NCI-H1436 (cell line): ENCODE data around the gene TBC1D2B.
"Not testable (repeated sequence)": the region's sequence is repeated elsewhere in the genome, so short reads cannot be mapped to it uniquely, and the experiment has no call there.

Experiments used
- DNase-seq: peaks from one replicate; lab custom pipeline; 2025; lab: John Stamatoyannopoulos, UW

TBC1D2B gene

DNA sequence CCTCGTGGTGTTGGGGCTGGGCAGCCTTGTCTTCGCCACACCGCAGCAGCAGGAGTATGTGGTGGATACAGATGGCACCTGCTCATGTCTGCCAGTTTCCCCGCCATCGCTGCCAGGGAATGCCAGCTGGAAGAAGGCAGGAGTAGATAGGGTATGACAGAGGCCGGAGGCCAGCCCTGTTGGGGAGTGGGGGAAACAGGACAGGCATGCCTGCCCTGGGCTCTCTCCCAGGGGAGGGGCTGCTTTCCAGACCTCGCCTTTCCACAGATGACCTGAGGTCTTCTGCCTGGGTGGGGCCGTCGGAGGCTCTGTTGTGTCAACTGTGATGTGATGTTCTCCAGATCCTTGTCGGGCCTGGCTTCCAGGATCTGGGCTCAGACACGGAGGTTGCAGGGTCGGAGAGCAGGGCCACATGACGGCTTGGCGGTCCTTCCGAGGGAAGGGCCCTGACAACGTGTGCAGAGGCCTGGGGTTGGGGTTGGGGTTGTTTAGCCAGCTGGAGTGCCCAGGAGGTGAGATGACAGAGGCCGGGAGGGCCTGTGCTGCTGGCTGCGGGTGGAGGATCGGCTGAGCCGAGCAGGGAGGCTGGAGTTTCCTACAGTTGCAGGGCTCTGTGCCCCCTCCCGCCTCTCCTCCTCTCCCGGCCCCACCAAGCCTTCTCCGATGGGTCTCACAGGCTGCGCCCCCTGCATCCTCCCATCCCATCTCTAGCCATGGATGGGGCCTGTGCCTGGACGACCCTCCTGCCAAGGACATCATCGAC is 102.0 kb downstream of the TBC1D2B start:
- DNase-seq: no peak

DNA sequence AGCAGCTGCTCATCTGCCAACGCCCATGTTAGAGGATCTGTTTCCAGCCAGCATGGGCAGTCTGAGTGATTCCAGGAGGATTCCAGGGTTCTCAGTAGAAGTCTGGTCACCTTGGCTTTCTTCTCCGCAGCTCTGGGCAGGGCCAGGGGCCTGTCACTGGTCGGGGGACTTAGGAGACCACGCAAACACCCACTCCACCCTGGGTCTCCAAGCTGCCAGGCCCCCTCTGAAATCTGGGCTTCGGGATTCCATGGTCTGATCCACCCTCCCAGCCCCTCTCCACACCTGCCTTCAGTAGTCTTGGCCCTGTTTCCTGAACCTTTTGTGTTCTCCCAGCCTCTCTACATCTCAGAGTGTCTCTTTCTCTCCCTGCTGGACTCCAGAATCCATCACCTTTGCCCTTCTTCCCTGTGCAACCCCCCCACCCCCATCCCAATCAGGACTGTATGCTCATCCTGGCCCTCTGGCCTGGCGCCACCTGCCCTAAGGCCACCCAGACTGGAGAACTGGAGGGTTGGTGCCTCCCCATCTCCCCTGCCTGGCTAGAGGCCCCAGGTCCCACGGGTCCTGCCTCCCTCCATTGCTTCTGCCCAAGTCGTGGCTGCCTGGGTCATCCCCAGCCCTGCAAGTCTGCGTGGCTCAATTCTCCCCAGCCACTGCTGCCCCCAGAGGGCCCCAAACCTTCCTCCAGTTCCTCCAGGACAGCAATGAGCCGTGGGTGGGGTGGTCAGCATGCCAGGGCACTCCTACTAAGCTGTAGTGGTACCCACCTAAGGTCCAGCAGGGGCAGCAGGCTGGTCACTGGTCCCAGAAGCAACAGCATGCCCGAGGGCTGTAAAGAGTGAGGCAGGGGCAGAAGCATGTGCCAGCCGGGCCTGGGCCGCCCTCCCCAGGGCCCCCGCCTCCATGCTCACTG is 102.8 kb downstream of the TBC1D2B start:
- DNase-seq: no peak

DNA sequence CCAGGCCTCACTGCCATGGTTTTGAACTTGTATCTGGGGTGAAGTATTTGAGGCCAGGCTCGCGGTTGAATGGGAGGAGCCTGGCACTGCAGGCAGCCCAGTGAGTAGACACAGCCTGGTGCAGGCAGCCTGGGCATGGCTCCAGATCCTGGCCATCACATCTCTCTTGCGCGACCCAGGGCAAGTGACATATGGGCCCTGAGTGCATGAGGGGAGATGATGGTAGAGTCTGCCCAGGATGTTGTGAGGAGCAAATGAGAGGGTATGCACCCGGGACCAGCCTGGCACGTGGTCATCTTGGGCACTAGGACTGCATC is 103.5 kb downstream of the TBC1D2B start:
- DNase-seq: no peak

DNA sequence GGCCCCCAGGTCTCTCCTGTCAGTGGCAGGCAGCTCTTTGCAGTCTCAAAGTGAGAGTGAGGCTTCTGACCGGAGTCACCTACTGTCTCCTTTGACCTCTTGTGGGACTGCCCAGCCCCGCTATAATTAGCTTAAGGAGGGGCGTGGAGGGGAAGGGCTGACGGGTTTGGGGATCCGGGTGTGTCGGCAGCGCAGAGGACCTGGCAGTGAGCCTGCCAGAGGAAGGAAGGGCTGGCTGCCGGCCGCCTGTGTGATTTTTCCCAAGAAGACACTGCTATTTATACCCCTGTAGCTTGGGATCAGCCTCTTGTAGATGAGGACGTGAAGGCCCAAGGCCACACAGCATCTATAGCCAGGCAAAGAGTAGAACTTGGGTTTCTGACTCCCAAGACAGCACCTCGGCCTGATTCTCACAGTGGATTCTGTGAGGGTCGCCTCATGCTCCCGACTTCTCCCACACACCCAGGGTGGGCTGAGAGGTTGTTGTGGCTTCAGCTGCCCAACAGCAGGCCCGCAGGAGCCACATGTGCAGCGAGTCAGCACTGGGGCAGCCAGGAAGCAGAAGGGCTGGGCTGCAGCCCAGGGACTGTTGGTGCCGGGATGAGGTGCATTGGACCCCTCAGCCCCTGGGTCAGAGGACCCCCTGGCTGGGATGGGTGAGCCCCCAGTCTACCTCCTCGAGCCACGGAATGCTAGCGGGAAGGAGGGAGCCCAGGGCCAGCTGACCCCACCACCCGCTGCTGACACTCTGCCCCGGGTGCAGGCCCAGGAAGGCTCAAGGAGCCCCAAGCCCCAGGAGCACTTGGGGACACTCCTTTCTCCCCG is 104.0 kb downstream of the TBC1D2B start:
- DNase-seq: not testable (repeated sequence)

DNA sequence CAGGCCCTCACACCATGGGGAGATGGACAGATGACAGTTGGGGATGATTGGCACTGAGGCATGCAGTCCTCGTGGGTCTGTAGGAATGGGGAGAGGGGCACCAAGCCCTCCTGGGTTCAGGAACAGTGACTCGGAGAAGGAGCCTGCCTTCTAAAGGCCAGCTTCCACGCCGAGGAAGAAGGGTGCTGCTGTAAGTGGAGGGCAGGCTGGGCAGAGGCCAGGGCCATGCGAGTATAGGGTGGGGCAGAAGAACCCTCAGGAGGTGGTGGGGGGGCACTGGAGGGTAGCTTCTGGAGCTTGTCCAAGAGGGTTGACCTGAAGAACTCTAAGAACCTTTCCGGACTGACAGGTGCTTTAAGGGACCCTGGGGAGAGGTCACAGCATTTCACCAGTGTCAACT is 104.8 kb downstream of the TBC1D2B start:
- not testable (repeated sequence) for DNase-seq

DNA sequence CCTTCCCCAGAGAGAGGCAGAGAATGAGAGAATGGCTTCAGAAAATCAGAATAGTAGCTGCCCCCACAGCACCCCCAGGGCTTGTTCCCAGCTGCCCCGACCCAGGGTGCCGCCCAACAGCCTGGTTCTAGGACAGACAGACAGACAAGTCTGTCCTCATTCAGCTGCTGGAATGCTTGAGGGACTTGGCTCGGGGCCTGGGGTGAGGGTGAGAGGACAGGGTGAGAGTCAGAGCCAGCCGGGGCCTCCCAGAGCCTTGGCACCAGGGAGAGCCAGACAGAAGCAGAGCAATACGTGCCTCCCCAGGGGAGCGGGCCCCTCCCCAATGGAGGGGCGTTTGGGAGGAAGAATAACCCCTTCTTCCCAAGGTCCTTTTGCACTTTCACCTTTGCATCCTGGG is 105.6 kb downstream of the TBC1D2B start:
- DNase-seq: not testable (repeated sequence)

DNA sequence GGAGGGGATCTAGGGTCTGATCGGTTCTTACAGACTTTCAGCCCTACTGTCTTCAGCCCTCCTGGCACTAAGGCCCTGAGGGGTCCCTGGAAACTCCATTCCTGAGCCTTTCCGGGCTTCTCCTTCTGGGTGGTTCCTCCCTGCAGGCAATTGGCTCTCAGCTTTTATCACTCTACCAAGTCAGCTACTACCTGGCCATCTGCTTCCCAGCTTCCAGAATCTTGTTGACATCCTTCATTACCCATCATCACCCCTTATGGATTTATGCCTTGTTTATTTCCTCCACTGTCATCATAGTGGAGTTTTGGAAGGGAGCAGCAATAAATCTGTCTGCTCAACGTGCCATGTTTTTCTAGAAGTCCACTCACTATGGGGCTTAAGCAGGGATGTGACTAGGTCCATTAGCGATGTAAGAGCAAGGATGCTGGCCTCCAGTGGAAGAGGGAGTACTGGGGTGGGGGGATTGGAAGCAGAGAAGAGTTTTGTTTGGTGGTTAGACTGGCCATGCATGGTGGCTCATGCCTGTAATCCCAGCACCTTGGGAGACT is 106.6 kb downstream of the TBC1D2B start:
- not testable (repeated sequence) for DNase-seq

DNA sequence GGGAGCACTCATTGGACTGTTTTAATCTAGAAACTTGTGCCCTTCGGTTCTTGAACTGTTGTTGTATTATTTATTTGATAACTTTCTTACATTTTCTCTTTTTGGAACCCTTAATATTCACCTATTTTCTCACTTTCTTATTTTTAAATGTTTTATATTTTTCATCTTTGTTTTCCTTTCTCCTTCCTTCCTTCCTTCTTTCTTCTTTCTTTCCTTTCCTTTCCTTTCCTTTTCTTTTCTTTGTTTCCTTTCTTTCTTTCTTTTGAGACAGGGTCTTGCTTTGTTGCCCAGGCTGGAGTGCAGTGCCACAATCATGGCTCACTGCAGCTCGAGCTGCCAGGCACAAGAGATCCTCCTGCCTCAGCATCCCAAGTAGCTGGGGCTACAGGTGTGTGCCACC is 108.5 kb downstream of the TBC1D2B start:
- no peak for DNase-seq

DNA sequence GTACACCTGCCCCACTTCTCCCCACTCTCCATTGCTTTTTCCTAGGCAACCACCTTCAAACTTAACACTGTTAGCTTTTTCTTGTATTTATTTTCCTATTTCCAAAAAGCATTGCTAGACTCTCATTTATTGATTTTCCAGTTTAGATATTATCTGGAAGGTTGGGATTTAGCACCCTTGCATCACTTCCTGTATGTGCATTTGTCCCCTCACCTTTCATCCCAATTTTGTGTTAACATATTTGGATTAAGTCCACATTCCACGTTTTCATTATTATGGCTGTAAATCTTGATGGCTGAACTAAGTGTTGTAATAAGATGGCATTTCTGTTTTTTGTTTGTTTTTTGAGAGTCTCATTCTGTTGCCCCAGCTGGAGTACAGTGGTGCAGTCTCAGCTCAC is 109.7 kb downstream of the TBC1D2B start:
- DNase-seq: no peak

DNA sequence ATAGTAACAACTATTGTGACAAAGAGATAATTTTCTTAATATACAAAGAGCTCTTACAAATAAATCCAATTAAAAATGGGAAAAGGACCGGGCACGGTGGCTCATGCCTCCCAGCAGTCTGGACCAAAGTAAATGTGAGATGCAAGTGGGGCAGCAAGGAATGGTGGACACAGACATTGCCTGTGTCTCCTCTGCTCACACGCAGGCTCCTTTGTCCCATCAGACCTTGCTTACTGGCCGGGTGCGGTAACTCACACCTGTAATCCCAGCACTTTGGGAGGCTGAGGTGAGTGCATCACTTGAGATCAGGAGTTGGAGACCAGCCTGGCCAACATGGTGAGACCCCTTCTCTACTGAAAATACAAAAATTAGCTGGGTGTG is 110.3 kb downstream of the TBC1D2B start:
- not testable (repeated sequence) for DNase-seq

DNA sequence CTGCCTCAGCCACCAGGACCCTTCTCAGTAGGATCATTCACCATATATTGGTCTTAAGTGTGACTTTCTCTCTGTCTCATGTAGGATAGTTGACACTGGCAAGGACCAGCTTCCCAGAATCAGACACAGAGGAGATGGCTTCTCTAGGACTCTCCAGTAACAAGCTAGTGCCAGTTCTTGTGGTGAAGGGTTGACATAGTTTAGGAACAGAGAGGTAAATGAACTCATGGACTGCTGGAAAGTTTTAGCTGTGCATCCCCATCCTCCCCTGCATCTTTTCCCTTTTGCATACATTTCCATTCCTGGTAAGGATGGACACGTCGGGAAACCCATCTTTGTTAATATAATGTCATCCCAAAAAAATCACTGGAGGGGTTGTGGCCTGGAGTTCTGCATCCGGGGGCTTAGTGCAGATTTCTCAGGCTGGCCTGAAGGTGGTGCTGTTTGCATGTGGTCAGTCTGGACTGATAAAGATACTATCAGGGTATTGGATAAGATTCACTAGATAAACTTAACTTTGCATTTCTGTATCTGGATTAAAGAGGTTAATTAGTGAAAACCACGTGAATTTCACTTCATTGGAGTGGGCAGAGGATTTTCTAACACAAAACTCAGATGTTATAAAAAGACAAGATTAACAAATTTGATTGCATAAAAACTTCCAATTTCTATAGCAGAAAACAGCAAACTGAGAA is 110.8 kb downstream of the TBC1D2B start:
- peak; percentile 17 for DNase-seq

DNA sequence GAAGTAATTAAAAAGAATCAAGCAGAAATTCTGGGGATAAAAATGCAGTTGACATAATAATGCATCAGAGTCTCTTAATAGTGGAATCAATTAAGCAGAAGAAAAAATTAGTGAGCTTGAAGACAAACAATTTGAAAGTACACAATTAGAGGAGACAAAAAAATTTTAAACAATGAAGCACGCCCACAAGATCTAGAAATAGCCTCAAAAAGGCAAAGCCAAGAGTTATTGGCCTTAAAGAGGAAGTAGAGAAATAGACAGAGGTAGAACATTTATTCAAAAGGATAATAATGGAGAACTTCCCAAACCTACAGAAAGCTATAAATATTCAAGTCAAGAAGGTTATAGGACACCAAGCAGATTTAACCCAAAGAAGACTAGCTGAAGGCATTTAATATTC is 113.3 kb downstream of the TBC1D2B start:
- no peak for DNase-seq

DNA sequence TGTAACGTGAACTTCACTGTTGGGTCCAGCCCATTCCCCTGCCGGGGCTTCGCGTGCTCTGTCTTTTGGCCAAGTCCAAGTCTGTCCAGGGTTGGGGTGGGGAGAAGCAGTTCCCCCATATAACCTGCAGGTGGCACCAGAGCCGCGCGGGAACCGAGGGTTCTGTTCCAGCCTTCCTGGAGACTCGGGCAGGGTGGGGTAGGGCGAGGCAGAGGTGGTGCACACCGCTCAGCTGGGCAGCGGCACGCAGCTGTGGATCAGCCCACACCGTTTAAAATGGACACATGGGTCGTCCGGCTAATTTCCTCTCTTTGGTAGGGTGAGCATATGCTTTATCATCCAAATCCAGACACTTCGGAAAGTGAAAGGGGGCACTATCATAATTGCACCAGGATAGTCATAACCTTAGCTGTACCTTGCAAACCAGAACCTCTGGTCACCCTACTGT is 118.1 kb downstream of the TBC1D2B start:
- peak; percentile 62 for DNase-seq

DNA sequence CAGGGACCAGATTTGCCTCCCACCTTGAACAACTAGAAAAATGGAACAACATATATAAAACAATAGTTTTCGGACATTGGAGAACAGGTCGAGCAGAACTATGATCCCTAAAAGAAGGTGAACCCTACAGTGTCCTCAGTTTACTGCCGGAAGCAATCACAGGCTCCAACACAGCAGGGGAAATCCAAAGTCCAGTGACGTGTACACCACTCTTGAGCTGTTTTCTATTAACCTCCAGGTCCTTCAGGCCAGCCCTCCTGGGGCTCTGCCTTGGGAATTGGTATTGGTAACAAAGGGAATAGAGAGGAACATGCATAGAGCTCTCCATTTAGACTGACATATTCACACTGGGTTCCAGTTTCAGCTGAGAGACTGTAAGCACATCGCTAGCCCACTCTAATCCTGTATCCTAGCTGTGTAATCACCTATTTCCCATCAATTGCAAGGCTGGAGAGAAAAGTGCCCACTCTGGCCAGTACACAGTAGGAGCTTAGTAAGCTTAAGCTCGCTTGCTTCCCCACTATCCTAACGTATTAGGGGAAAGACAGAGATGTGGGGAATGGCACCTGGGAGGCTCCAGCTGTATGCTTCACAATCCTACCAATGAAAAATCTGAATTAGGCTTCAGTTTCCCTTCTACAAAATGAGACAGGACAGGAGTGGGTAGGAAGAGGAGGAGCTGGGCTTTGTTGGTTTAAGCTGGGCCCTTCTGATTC is 118.6 kb downstream of the TBC1D2B start:
- not testable (repeated sequence) for DNase-seq

DNA sequence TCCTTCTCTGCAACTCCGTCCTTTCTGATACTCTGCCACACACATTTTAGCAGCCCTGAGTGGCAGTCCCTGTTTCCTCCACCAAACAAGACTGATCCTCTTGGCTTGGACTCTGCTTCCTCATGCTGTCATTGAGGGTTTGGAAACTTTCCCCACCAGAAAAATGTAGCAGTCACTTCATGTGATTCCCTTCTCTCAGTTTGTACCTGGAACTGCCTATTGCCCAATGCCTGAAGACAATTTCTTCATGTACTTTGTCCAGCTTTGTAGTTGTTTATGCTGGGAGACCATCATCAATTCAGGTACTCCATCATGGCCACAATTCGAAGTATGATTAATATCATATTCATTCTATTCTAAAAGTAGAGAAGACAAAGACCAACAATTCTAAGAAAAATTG is 119.5 kb downstream of the TBC1D2B start:
- DNase-seq: not testable (repeated sequence)

DNA sequence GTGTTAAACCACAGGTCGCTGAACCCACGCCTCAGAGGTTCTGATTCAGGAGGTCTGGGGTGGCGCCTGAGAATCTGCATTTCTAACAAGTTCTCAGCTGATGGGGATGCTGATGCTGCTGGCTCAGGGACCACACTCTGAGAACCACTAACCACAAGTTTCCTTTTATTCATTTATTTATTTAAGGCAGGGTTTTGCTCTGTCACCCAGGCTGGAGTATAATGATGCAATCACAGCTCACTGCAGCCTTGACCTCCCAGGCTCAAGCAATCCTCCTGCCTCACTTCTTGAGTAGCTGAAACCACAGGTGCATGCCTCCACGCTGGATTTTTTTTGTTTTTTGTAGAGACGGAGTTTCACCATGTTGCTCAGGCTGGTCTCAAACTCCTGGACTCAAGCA is 123.6 kb downstream of the TBC1D2B start:
- DNase-seq: not testable (repeated sequence)

DNA sequence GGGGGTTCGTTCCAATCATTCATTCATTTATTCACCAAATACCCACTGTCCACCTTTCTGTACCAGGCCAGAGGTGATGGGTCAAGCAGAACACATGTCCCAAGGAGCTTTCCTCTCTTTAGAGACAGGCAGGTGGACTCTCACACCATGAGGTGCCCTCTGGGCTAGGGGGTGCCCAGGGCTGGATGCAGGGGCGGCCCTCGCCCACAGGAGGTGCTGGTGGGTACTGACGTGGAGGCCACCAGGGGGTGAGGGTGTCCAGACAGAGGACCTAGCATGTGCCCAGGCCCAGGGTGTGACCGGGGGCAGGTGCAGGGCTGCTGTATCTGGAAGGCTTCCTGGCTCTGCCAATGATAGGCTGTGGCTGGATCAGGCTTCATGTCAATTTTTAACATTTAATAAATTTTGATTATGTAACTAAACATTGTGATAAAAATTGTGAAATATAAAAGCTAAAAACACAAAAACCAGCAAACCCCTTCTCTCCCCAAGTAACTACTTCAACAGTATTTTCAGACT is 124.5 kb downstream of the TBC1D2B start:
- DNase-seq: not testable (repeated sequence)

DNA sequence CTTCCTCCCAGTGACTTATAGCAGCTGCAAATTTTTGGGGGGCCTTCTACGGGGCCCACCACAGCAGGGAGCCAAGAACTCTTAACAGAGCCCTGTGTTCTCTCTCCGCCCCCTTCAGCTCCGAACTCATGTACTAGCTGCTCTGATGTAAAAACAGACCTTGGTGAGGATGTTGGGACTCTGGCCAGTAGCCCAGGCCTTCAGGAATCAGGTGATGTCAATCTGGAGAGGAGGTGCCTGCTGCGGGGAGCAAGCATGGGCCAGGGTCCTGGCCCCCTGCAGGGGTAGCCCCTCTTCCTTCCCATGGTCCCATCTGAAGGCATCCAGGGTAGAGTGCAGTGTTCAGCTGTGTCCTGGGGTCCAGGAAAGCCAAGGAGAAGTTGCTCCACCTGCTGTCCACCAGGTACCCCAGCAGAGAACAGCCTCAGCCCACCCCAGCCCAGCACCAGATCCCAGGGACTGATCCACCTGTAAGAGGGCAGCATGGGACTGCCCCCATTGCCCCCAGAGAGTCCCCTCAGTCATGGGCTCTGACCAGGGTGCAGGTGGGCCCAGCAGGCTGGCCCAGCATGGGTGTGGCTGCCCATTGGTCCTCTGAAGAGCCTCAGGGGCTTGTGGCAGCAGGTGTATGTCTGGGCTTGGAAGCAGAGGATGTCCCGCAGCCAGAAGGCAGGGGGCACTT is 126.3 kb downstream of the TBC1D2B start:
- not testable (repeated sequence) for DNase-seq

DNA sequence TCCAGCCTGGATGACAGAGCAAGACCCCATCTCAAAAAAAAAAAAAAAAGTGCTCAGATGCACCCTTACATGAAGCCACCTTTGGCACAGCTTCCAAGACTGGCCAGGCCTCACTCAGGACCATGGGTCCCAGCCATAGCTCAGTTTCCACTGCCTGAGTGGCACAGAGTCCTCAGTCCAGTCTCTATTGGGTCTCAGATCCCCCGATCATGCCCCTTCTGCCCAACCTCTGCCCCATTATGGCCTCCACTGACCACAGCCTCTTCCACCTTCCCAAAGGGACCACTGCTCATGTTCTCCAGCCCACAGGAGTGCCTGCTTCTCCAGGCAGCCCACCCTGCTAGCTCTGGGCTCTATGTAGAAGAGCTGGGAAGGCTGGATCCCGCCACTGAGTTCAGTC is 127.0 kb downstream of the TBC1D2B start:
- not testable (repeated sequence) for DNase-seq

DNA sequence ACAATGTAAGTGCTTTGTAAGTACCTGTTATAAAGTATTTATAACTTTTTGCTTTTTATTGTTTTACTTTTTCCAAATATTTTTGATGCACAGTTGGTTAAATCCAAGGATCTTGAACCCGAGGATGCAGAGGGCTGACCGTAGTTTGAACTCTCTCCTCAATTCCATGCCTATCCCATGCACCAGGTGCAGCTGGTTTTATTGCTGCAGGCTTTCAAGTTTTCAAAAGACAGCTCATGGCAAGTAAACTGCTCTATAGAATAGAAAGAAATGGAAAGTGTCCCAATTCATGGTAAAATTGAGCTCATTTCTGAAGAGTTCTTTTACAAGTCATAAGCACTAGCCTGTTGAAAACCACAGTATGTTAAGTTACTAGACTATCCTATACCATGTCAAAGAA is 131.9 kb downstream of the TBC1D2B start:
- no peak for DNase-seq
